ENCODE results near the gene PMM2.

Gene PMM2

GRCh38 chr16:8855051-8855786 lies 57.6 kb downstream of the PMM2 start:
- H3K9me3 ChIP-seq (ENCODE audit: control insufficient read depth, low read depth, low read length): no peaks in the 10 kb centered on the region
- peaks cover 4% of the 10 kb centered on the region for H3K4me1 ChIP-seq (ENCODE audit: control insufficient read depth, low read depth, low read length)
- H3K4me3 ChIP-seq (ENCODE audit: low read length): no peak overlapping the region
- H3K27me3 ChIP-seq (ENCODE audit: control insufficient read depth, insufficient read depth, low read length): no peaks in the 10 kb centered on the region
- no peak overlapping the region for H3K9ac ChIP-seq (ENCODE audit: low read length)
- H3K27ac ChIP-seq (ENCODE audit: low read length): no peak overlapping the region
- H3K36me3 ChIP-seq (ENCODE audit: control insufficient read depth, low read depth, low read length): peaks cover 65% of the 10 kb centered on the region

- Histone ChIP-seq H3K4me1 (ENCODE audit: control insufficient read depth, low read depth, low read length) (peaks cover 4% of the 10 kb centered on the region), H3K9me3 (ENCODE audit: control insufficient read depth, low read depth, low read length) (no peaks in the 10 kb centered on the region), H3K27me3 (ENCODE audit: control insufficient read depth, insufficient read depth, low read length) (no peaks in the 10 kb centered on the region), H3K9ac (ENCODE audit: low read length) (no peak overlapping the region), H3K36me3 (ENCODE audit: control insufficient read depth, low read depth, low read length) (peaks cover 60% of the 10 kb centered on the region), H3K4me3 (ENCODE audit: low read length) (no peak overlapping the region), H3K27ac (ENCODE audit: low read length) (no peak overlapping the region)
These were observed 58.3 kb downstream of the PMM2 start for GRCh38 chr16:8855972-8856371.

GRCh38 chr16:8858994-8859912 lies 61.6 kb downstream of the PMM2 start:
- no peak overlapping the region for H3K27ac ChIP-seq (ENCODE audit: low read length)
- H3K36me3 ChIP-seq (ENCODE audit: control insufficient read depth, low read depth, low read length): peaks cover 47% of the 10 kb centered on the region
- H3K4me1 ChIP-seq (ENCODE audit: control insufficient read depth, low read depth, low read length): peaks cover 5% of the 10 kb centered on the region
- H3K4me3 ChIP-seq (ENCODE audit: low read length): no peak overlapping the region
- no peak overlapping the region for H3K9ac ChIP-seq (ENCODE audit: low read length)
- H3K27me3 ChIP-seq (ENCODE audit: control insufficient read depth, insufficient read depth, low read length): no peaks in the 10 kb centered on the region
- H3K9me3 ChIP-seq (ENCODE audit: control insufficient read depth, low read depth, low read length): no peaks in the 10 kb centered on the region

- Histone ChIP-seq H3K9me3 (ENCODE audit: control insufficient read depth, low read depth, low read length) (no peaks in the 10 kb centered on the region), H3K9ac (ENCODE audit: low read length) (no peak overlapping the region), H3K27ac (ENCODE audit: low read length) (no peak overlapping the region), H3K27me3 (ENCODE audit: control insufficient read depth, insufficient read depth, low read length) (no peaks in the 10 kb centered on the region), H3K36me3 (ENCODE audit: control insufficient read depth, low read depth, low read length) (peaks cover 39% of the 10 kb centered on the region), H3K4me3 (ENCODE audit: low read length) (no peak overlapping the region), H3K4me1 (ENCODE audit: control insufficient read depth, low read depth, low read length) (peaks cover 13% of the 10 kb centered on the region)
These were observed 62.6 kb downstream of the PMM2 start for GRCh38 chr16:8859913-8860881.

GRCh38 chr16:8861563-8862308 lies 64.1 kb downstream of the PMM2 start:
- Histone ChIP-seq H3K27me3 (ENCODE audit: control insufficient read depth, insufficient read depth, low read length) (no peaks in the 10 kb centered on the region), H3K36me3 (ENCODE audit: control insufficient read depth, low read depth, low read length) (peaks cover 24% of the 10 kb centered on the region), H3K4me3 (ENCODE audit: low read length) (no peak overlapping the region), H3K27ac (ENCODE audit: low read length) (no peak overlapping the region), H3K4me1 (ENCODE audit: control insufficient read depth, low read depth, low read length) (peaks cover 24% of the 10 kb centered on the region), H3K9me3 (ENCODE audit: control insufficient read depth, low read depth, low read length) (no peaks in the 10 kb centered on the region), H3K9ac (ENCODE audit: low read length) (no peak overlapping the region)

GRCh38 chr16:8862309-8863130 lies 64.9 kb downstream of the PMM2 start:
- H3K4me3 ChIP-seq (ENCODE audit: low read length): no peak overlapping the region
- H3K9ac ChIP-seq (ENCODE audit: low read length): no peak overlapping the region
- no peaks in the 10 kb centered on the region for H3K9me3 ChIP-seq (ENCODE audit: control insufficient read depth, low read depth, low read length)
- peaks cover 20% of the 10 kb centered on the region for H3K36me3 ChIP-seq (ENCODE audit: control insufficient read depth, low read depth, low read length)
- H3K4me1 ChIP-seq (ENCODE audit: control insufficient read depth, low read depth, low read length): peaks cover 24% of the 10 kb centered on the region
- no peak overlapping the region for H3K27ac ChIP-seq (ENCODE audit: low read length)
- H3K27me3 ChIP-seq (ENCODE audit: control insufficient read depth, insufficient read depth, low read length): no peaks in the 10 kb centered on the region

GRCh38 chr16:8863594-8864424 lies 66.2 kb downstream of the PMM2 start:
- Histone ChIP-seq H3K4me3 (ENCODE audit: low read length) (no peak overlapping the region), H3K9ac (ENCODE audit: low read length) (no peak overlapping the region), H3K9me3 (ENCODE audit: control insufficient read depth, low read depth, low read length) (no peaks in the 10 kb centered on the region), H3K36me3 (ENCODE audit: control insufficient read depth, low read depth, low read length) (peaks cover 9% of the 10 kb centered on the region), H3K27me3 (ENCODE audit: control insufficient read depth, insufficient read depth, low read length) (no peaks in the 10 kb centered on the region), H3K27ac (ENCODE audit: low read length) (no peak overlapping the region), H3K4me1 (ENCODE audit: control insufficient read depth, low read depth, low read length) (peaks cover 24% of the 10 kb centered on the region)

GRCh38 chr16:8864480-8865110 lies 67.0 kb downstream of the PMM2 start:
- peaks cover 24% of the 10 kb centered on the region for H3K4me1 ChIP-seq (ENCODE audit: control insufficient read depth, low read depth, low read length)

GRCh38 chr16:8865145-8865882 lies 67.7 kb downstream of the PMM2 start:
- H3K4me1 ChIP-seq (ENCODE audit: control insufficient read depth, low read depth, low read length): peaks cover 24% of the 10 kb centered on the region
- no peaks in the 10 kb centered on the region for H3K9me3 ChIP-seq (ENCODE audit: control insufficient read depth, low read depth, low read length)
- H3K4me3 ChIP-seq (ENCODE audit: low read length): peak overlapping the region; percentile 83
- H3K9ac ChIP-seq (ENCODE audit: low read length): peak overlapping the region; percentile 21
- no peak overlapping the region for H3K27ac ChIP-seq (ENCODE audit: low read length)
- peaks cover 2% of the 10 kb centered on the region for H3K36me3 ChIP-seq (ENCODE audit: control insufficient read depth, low read depth, low read length)
- H3K27me3 ChIP-seq (ENCODE audit: control insufficient read depth, insufficient read depth, low read length): no peaks in the 10 kb centered on the region

More at GRCh38 chr16:8864480-8865110, 67.0 kb downstream of the PMM2 start:
- H3K9me3 ChIP-seq (ENCODE audit: control insufficient read depth, low read depth, low read length): no peaks in the 10 kb centered on the region
- no peak overlapping the region for H3K27ac ChIP-seq (ENCODE audit: low read length)
- H3K27me3 ChIP-seq (ENCODE audit: control insufficient read depth, insufficient read depth, low read length): no peaks in the 10 kb centered on the region
- H3K9ac ChIP-seq (ENCODE audit: low read length): no peak overlapping the region
- no peak overlapping the region for H3K4me3 ChIP-seq (ENCODE audit: low read length)
- peaks cover 2% of the 10 kb centered on the region for H3K36me3 ChIP-seq (ENCODE audit: control insufficient read depth, low read depth, low read length)
